Stimulated activated naive CD4-positive, alpha-beta T cell (primary cell): Measurements from ENCODE around the gene ADAM15.

ENCODE experiments used
- DNase-seq, 6 experiments: peaks; one replicate each; lab custom pipeline; 2025; lab: John Stamatoyannopoulos, UW

The ADAM15 gene

GRCh38 chr1:155029513-155030242 lies 21.4 kb upstream of the ADAM15 start:
- DNase-seq = no peak

DNA sequence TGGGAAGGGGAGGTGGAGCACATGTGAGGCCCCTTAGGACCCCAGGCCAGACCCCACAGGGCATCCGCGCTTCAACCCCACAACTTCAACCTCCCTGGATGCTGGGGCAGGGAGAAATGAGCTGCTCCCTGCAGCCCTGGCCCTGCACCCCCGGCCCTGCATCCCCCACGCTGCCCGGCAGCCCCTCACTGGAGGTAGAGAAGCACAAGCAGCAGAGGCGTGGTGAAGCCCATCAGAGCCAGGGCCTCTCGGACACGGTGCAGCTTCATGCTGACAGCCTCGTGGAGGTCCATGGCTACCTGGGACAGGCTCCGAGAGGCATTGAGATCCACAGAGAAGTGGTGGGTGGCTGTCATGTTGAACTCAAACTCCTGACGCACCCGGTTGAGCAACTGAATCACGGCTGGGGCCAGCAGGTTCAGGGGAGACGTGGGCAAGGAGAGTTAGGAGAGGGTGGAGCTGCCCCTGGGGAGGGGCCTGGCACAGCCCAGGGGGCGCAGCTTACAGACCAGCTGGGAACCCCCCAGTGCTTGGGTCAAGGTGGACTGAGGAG lies 20.8 kb upstream of the ADAM15 start:
- DNase-seq = no peak

DNA sequence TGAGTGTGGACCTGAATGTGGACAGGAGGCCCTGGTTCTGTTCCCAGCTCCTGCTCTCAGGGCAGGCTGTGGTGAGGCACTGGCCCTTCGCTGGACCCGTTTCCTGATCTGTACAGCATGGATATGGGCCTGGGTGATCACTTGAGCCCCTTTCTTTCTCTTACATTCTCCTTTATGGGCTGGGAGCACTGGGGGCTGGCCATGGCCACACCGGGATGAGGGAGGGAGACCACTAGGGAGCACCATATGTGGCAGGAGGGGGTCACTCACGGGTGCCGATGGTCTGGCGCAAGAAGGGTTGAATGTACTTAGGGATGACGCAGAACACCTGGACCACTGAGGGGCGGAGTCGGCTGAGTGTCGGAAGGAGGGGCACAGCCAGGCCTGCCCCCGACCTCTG lies 20.2 kb upstream of the ADAM15 start:
- no peak for DNase-seq

DNA sequence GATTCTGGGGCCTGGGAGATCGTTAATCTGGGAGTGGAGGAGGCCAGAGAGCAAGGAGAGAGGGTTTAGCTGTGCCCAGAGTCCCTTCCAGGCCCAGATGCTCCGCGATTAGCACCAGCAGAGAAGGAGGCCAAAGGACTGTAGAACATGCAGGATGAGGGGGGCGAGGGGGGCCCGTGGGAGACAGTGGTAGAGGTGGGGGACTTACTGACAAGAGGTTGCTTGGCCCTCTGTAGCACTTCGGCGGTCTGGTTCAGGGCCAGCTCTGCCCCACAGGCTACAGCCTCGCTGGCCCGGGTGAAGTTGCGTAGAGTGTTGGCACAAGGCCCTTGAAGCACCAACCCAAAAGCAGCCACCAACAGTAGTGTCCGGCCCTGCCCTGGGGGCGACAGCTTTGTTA lies 18.2 kb upstream of the ADAM15 start:
- DNase-seq = no peak

DNA sequence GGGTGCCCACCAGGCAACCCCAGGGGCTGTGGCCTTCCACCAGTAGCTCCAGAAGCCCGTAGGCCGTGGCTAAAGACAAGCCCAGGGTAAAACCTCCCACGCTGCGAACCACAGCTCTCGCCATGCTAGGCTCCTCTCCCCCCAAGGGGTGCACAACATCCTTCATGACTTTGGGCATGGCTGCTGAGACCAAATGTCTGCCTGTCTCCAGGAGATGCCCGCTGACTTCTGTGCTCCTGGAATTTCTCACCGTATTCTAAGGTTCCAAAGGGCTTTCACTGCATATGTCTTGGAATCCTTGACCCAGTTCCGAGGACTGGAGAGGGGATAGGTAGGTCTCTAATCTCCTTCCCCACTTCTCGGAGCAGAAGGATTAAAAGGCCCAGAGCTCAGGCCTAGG lies 17.6 kb upstream of the ADAM15 start, which contains the start of the genes DCST1 and DCST2:
Gene DCST1 (plus strand): TSS at position 301 of the 400 bp plus-strand sequence. CDS start 213 bp downstream, outside the sequence.
Gene DCST2 (minus strand): TSS at position 258 of the 400 bp plus-strand sequence. CDS start 80 bp downstream, at position 178.
- no peak for DNase-seq

DNA sequence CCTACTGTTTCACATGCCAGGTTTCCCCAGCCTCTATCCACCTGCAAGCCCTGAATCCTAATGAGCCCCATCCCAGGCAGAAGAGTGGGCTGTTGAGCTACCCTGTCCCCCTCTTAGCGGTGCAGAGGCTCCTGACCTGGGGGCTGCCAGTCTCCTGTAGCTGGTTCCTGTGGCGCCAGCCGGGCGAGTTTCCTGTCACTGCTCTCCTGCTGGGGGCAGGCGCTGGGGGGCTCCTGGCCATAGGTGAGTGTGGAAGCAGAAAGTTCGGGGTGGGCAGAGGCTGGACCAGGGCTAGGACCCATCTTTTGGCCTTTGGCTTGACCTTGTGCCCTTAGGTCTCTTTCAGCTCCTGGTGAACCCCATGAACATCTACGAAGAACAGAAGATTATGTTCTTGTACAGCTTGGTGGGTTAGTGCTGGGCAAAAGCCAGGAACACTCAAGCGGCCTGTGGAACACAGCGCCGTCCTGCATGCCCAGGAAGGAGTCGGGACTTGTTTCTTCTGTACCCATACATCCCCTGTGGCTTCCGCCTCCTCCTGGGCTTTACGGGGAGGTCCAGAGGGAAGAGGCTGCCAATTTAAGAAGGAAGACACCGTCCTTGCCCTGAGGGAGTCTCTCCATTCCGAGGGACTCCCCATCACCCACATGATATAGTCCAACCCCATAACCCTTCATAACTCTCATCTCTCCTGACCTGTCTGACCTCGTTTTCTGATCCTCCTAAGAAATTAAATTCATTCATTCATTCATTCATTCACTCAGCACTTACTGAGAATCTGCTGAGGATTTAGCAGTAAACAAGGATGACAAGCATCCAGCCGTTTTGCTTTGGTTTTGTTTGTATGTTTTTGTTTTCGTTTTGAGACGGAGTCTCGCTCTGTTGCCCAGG lies 16.6 kb upstream of the ADAM15 start:
- no peak for DNase-seq

GRCh38 chr1:155035936-155036335 lies 15.2 kb upstream of the ADAM15 start:
- DNase-seq = no peak

DNA sequence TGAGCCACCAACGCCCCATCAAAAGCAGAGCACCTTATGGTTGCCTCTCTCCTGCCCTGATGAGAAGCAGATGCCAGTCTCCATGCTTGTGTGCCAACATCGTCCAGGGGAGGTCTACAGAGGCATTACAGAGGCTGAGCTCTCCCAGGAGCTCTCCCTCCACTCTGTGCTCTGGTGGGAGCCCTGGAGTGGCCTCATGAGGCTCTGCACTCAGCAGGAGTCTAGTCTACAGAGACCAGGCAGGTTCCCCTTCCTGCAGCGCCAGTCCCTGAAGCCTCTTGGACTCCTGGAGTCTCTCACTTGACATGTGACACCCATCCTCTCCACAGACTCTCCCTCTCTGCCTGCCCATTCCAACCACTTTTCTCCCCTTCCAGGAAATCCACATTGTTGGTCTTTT lies 14.1 kb upstream of the ADAM15 start:
- no peak for DNase-seq

GRCh38 chr1:155037851-155038441 lies 13.2 kb upstream of the ADAM15 start:
- no peak for DNase-seq

DNA sequence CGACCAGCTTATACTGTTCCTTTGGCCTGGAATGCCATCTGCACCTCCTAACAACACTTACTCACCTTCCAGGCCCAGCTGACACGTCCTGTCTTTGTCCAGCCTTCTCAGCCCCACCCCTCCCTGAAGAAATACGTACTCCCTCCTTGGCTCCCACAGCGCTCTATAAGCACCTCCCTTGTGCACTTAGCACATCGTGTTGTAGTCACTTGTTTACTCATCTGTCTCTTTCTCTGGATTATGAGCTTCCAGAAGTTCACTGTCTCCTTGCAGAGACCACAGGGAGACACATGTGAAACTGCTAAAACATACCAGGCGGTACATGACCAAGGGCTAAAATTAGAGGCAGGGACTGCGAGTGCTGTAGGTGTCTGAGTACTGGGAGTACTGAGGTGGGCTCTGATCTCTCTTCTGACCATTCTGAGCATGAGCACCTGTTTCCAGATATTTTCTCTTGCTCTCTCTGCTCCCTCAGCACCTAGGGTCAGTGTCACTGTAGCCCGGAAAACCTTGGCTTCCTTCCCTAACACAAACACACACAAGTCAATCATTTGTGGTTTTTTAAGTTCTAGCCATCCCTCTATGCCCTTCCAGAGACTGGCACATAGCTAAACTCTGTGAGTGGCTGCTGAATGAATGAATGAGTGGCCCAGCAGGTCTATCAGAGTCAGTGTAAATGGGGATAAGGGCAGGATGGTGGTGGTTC lies 12.4 kb upstream of the ADAM15 start:
- no peak for DNase-seq

GRCh38 chr1:155039308-155039669 lies 11.8 kb upstream of the ADAM15 start:
- no peak for DNase-seq

GRCh38 chr1:155040358-155041093 lies 10.6 kb upstream of the ADAM15 start:
- DNase-seq = no peak

- no peak for DNase-seq
Measured at GRCh38 chr1:155042789-155043188, 8.3 kb upstream of the ADAM15 start.

DNA sequence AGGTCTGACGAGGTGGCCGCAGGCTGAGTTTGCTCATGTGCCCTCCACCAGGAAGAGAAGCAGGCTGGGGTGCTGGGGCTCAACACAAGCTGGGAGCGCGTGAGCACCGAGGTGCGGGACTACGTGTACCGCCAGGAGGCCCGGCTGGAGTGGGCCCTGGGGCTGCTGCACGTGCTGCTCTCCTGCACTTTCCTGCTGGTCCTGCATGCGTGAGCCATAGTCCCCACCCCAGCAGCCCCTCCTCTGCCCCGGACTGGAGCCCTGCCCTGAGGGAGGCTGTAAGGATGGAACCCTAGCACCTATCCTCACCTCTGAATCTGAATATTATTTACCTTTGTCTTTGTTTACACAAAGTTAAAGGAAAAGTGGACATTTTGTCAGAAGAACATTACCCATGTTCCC lies 7.8 kb upstream of the ADAM15 start:
- DNase-seq = no peak

DNA sequence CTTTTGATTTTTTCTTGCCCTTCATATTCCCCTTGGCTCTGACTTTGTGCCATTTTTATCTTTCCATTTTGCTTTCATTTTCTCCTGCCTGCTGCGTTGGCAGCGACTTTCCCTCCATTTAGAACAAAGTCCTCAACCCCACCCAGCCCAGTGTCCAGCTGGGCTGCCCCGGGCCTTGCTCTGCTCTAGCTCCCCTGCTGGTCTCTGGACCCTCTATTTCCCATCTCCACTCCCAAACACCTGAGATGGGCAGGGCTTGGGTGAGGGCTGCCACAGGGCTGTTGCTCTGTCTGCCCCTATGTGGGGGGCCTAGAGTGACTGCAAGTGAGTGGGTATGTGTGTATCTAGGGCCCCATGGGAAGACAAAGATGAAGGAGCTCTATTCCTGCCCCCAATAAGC lies 7.3 kb upstream of the ADAM15 start:
- no peak for DNase-seq

- no peak for DNase-seq
Measured at GRCh38 chr1:155044365-155044764, 6.8 kb upstream of the ADAM15 start.

DNA sequence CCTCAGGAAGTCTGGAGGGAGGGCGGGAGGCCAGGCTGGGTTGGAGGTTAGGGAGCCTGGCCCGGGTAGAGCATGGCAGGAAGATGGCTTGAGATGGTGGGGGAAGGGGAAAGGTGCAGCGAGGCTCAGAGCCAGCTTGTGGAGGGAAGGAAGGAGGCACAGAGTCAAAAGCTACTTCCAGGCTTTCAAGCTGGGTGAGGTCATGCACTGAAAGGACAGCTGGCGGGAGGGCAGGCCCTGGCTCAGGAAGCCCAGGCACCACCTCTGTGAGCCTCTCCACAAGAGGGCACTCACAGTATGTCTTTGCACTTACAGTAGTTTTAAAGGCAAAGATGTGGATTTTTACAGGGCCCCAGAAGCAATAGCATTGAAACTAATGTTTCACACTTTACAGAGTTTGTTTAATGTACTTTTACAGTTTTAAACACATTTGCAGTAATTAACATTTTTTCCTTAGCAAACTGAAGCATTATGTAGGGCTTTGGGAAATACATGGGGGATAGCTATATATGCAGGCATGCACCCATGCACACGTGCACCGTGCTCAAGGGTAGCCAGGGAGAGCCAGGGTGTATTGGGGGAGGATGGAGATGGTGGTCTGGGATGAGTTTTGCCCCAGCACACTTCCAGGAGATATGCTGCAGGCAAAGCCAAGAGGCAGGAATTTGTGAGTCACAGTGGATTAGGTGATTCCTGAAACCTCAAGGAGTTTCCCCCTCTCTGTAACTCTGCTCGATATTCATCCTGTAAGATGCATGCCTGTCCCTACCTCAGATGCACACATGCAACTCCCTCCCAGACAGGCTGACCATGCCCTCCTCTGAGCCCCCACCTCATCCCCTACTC lies 6.1 kb upstream of the ADAM15 start:
- peak; percentile 11 to 70 (median 46) for DNase-seq

- no peak for DNase-seq
Measured at GRCh38 chr1:155048449-155049334, 2.4 kb upstream of the ADAM15 start.
